ENCODE results near the gene CDH4.

DNA sequence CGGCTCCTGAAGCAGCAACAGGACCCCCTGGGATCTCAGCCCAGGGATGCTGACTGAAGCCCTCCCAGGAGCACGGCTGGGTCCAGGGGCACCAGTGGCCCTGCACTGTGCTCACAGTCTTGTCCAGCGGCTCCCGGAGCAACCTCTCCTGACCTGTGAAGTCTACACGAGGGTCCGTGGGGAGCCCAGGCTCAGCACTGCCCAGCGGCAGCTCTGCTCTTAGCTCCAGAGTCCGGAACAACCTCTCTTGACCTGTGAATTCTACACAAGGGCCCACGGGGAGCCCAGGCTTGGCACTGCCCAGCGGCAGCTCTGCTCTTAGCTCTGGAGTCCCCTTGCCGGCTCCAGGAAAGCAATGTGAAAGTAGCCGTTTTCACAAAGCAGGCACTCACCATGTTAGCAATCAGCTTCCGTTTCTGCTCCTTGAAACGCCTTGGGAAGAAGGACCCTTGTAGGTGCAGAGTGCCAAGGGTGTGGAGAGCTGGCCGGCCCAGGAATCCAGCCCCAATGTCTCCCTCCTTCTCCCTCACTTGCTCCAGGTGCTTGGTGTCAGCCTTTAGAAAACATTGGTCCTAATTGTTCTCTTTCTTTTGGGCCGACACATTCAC lies 310.9 kb downstream of the CDH4 start:
- TF ChIP-seq, protein P1, sequence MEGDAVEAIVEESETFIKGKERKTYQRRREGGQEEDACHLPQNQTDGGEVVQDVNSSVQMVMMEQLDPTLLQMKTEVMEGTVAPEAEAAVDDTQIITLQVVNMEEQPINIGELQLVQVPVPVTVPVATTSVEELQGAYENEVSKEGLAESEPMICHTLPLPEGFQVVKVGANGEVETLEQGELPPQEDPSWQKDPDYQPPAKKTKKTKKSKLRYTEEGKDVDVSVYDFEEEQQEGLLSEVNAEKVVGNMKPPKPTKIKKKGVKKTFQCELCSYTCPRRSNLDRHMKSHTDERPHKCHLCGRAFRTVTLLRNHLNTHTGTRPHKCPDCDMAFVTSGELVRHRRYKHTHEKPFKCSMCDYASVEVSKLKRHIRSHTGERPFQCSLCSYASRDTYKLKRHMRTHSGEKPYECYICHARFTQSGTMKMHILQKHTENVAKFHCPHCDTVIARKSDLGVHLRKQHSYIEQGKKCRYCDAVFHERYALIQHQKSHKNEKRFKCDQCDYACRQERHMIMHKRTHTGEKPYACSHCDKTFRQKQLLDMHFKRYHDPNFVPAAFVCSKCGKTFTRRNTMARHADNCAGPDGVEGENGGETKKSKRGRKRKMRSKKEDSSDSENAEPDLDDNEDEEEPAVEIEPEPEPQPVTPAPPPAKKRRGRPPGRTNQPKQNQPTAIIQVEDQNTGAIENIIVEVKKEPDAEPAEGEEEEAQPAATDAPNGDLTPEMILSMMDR (IDR thresholded peaks at IDR 0.05) = no peak
- TF ChIP-seq POLR2A (IDR thresholded peaks at IDR 0.05) = no peak

Data from sigmoid colon (tissue), 3 donors.